SH-SY5Y (cell line): ENCODE measurements around the gene LRRC3B.

Experiments used
- GATA2 ChIP-seq: IDR thresholded peaks from 2 replicates; pipeline ENCODE4 v1.6.1; 2011; ENCODE audit warnings: mild to moderate bottlenecking, low read depth, low read length
- GATA3 ChIP-seq: IDR thresholded peaks from 2 replicates; pipeline ENCODE4 v1.6.1; 2011; ENCODE audit warnings: low read depth, mild to moderate bottlenecking, low read length, moderate library complexity

The LRRC3B gene

DNA sequence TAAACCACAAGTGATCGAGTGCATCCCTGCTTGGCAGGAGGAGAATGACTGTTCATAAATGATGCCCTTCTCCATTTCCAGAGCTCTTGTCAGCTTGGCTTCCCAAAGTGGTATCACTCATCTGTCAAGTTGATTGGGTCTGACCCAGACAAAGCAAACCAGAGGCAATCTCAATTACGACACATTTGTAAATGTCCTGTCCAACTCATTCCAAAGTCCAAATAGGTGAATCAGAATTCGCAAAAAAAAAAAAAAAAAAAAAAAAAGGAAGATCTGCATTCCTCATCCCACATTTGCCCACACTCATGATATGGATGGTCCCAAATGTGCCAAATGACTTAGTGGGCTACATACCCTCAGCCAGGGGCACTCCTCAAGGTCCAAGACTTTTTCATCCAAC, 91.9 kb downstream of the LRRC3B start:
- TF ChIP-seq GATA3 (no peak), GATA2 (no peak)

DNA sequence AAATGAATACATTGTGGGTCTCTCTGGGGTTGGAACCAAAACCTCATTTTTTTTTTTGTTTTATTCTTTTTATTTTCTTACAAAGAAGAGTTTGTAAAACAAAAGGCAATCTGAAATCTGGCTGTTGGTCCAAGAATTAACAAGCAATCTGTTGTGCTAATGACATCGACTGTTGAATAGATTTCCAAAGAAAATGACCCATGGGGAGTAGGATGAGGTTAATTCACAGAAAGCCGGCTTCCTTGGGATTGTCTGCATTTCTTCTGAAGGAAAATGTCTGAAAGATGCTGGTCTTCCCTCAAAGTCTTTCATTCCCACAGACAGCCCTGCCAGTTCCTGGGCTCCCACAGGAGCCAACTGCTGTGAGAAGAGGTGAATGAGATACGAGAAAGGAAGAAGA, 92.9 kb downstream of the LRRC3B start:
- TF ChIP-seq GATA3 (no peak), GATA2 (no peak)

DNA sequence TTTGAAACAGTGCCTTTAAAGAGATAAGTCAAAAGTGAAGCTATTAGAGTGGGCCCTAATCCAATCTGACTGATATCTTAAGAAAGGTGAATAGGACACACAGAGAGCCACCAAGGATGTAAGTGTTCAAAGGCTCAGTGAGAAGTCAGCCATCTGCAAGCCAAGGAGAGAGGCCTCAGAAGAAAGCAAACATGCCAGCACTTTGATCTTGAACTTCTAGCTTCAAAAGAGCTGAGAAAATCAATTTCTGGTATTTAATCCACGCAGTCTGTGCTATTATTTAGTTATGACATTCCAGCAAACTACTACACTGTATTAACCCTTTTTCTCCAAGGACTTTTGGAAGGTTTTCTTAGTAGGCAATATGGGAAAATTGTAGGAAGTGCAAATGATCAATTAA, 95.7 kb downstream of the LRRC3B start:
- TF ChIP-seq GATA2 (no peak), GATA3 (no peak)

DNA sequence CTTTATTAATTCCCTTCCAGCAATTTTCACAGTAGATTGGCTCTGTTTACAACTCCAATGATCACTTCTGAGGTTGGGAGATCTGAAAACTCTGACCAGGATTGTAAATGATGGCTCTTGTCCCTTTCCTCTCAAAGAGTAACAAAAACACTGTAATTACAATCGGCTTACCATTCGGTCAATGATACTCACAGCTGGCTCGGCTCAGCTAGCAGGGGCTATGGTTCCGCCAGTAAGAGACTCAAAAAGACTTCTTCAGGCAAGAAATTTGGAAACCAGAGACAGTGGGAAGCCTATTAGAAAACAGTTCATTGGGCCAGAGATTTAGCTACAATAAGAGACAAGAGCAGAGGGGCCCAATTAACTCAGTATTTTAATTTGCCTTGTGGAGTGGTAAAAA, 96.6 kb downstream of the LRRC3B start:
- TF ChIP-seq GATA3 (no peak), GATA2 (no peak)

DNA sequence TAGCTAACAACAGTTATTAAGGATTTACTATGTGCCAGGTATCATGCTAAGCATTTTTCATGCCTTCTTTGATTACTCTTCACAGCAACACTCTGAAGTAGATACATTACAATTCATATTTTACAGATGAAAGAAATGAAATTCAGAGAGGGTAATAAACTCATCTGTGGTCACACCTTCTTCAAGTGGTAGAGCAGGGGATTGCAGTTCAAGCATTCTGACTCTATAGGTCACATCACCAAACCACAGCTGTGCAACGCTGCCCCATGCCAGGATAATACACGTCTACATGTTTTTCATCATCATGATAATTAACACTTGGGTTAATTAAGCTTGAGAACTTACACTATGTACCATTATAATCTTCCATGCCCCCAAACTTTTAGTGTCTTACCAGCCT, 98.5 kb downstream of the LRRC3B start:
- no peak for TF ChIP-seq GATA2
- TF ChIP-seq GATA3 = no peak

DNA sequence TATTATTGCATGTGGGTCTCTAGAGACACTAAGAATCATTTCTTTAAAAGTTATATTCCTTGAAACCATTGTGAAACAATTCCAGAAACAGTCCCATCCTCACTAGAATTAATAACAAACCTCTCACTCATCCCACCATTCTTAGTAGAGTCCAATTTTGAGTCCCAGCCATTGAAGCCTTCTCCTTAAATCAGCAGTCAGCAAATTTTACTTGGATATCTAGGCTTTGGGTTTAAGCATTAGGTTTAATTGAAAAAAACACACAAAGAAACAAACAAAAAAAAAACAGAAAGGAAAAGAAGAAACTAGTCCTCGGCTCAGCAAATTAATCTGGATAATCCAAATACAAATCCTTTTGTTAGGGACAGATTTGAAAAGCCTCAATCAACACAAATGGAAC, 109.3 kb downstream of the LRRC3B start:
- no peak for TF ChIP-seq GATA2

DNA sequence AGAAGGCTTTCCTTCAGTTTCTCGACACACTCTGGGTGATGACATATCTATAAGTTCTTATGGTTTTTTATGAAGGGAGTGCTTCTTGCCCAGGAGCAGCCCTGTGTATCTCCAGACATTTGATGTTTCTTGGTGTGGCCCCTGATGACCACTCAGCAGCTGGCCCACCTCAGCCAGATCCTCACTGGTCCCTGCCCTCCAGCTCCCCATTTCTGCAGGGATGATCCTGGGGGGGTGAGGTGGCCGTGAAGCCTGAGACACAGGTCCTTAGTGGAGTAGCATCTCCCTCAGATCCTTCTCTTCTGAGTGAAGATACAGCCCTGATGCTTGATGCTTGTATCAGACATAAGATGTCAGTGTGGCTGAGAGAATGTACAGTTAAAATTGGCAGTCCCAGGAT, 127.7 kb downstream of the LRRC3B start:
- TF ChIP-seq GATA2 (no peak), GATA3 (no peak)

DNA sequence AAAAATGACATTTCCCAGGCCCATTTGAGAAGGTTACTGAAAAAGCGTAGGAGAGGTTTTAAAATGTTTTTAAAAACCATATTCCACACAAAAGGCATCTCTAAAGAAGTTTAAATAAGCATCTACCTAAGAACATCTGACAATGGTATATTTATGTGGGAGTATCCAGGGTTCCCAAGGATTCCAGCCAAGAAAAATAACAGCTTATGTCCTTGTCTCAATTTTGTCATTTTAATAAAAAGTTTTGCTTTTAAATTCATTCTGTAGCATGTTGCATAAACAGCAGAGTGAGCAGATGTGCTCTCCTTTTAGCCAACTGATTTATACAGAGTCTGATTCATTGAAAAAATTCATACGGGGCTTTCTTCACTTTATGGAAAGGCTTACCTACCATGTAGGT, 129.9 kb downstream of the LRRC3B start:
- TF ChIP-seq GATA2 = no peak
- TF ChIP-seq GATA3 = no peak

DNA sequence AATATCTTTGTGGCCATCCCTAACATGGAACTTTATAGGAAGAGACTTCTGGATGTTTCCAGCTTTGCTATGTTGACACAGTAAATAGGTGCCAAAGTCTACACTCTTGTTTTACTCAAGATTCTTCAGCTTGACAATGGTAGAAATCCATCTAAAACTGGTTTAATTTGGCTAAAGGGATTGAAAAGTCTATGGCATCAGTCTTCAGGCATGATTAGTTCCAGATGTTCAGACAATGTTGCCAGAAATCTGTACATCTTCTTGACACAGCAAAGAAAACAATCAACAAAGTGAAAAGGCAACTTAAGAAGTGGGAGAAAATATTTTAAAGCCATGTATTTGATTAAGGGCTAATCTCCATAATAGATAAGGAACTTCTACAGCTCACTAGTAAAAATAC, 130.5 kb downstream of the LRRC3B start:
- TF ChIP-seq GATA3 (no peak), GATA2 (no peak)

DNA sequence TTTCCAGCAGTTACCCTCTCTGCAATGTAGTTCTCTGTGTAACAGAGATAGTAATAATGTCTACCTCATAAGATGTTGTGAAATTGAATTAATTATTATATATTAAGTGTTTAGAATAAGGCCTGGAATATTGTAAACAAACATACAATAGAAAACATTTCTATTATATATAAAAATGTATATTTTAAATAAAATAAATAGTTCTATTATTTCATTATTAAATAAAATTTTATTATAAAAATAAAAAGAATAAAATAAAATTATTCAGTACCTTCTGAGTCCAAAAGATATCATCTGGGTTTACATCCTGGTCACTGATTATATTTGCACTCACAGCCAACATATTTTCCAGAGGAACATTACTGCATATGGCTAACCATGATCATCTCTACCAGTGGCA, 135.4 kb downstream of the LRRC3B start:
- TF ChIP-seq GATA3 (no peak), GATA2 (no peak)
